IMR-90 (cell line): Measurements from ENCODE around the gene BPIFB1. TPM values are rescaled to one million over a fixed set of nuclear protein-coding genes. Genes with fewer than 3 reads are reported as not detected.

Experiments
- ATAC-seq: fragments of 200-7000 bp; cut with Tn5 transposase; 2 replicates; pipeline ENCODE4 v1.9.1; 2020; ENCODE audit warnings: low read depth, mild to moderate bottlenecking, moderate library complexity
- BruUV-seq: library from RNA; stranded (reverse); fragments of 400-500 nt; replicated peaks from 2 replicates; lab custom pipeline; 2021; lab: Mats Ljungman, UMichigan
- CTCF ChIA-PET: fragments of 300-600 bp; formaldehyde crosslinking; extraction: SDS; loops from one replicate; lab custom pipeline; 2021; ENCODE audit warnings: antibody characterized with exemption; lab: Yijun Ruan, JAX
- POLR2A ChIA-PET: fragments of 300-600 bp; sonication (Branson Sonifier 250); formaldehyde crosslinking; loops from one replicate; lab custom pipeline; 2022; ENCODE audit warnings: antibody characterized with exemption; ENCODE audit not compliant: unreplicated experiment; lab: Charles Lee
- DNase-seq: peaks from one replicate; pipeline ENCODE4 v3.0.0; 2013
- H2AFZ ChIP-seq: replicated peaks from 2 replicates; pipeline ENCODE3; 2013; ENCODE audit warnings: low read length, mild to moderate bottlenecking; ENCODE audit not compliant: poor library complexity
- H2AK5ac ChIP-seq: 2 replicates; pipeline ENCODE4 v1.6.1; 2013; ENCODE audit warnings: low read depth, low read length, inconsistent platforms
- H2AK9ac ChIP-seq: replicated peaks from 2 replicates; pipeline ENCODE3; 2013; ENCODE audit warnings: mild to moderate bottlenecking, low read depth, low read length, moderate library complexity; ENCODE audit not compliant: poor library complexity
- H2BK120ac ChIP-seq: 2 replicates; pipeline ENCODE4 v1.6.1; 2013; ENCODE audit warnings: low read depth, low read length, inconsistent platforms
- H2BK15ac ChIP-seq: 3 replicates; pipeline ENCODE4 v1.6.1; 2013; ENCODE audit warnings: low read depth, low read length, inconsistent platforms
- H2BK20ac ChIP-seq: 2 replicates; pipeline ENCODE4 v1.6.1; 2013; ENCODE audit warnings: low read depth, mild to moderate bottlenecking, inconsistent platforms, low read length, moderate library complexity
- H2BK5ac ChIP-seq: 2 replicates; pipeline ENCODE4 v1.6.1; 2013; ENCODE audit warnings: mild to moderate bottlenecking, low read depth, low read length, inconsistent platforms; ENCODE audit not compliant: poor library complexity, severe bottlenecking
- H3K14ac ChIP-seq: replicated peaks from 2 replicates; pipeline ENCODE4 v1.6.1; 2013; ENCODE audit warnings: low read depth, low read length, inconsistent platforms
- H3K18ac ChIP-seq: 2 replicates; pipeline ENCODE4 v1.6.1; 2013; ENCODE audit warnings: low read depth, low read length, control low read depth
- H3K23ac ChIP-seq: 2 replicates; pipeline ENCODE4 v1.6.1; 2013; ENCODE audit warnings: low read depth, low read length, inconsistent platforms
- H3K27ac ChIP-seq: 2 replicates; pipeline ENCODE4 v1.5.1; 2013; ENCODE audit warnings: mild to moderate bottlenecking, control low read depth, low read length; ENCODE audit not compliant: insufficient read depth
- H3K27me3 ChIP-seq: 2 replicates; pipeline ENCODE4 v1.6.1; 2013; ENCODE audit warnings: low read length; ENCODE audit not compliant: control insufficient read depth, insufficient read depth
- H3K36me3 ChIP-seq: 2 replicates; pipeline ENCODE4 v1.6.1; 2013; ENCODE audit warnings: low read length, mixed read lengths; ENCODE audit not compliant: control insufficient read depth, insufficient read depth
- H3K4ac ChIP-seq: 2 replicates; pipeline ENCODE4 v1.6.1; 2013; ENCODE audit warnings: low read depth, low read length, inconsistent platforms
- H3K4me1 ChIP-seq: 2 replicates; pipeline ENCODE4 v1.6.1; 2013; ENCODE audit warnings: low read length, mixed read lengths; ENCODE audit not compliant: control insufficient read depth, insufficient read depth
- H3K4me2 ChIP-seq: 2 replicates; pipeline ENCODE4 v1.6.1; 2013; ENCODE audit warnings: low read depth, mild to moderate bottlenecking, control low read depth, low read length, moderate library complexity
- H3K4me3 ChIP-seq: 2 replicates; pipeline ENCODE4 v1.5.1; 2013; ENCODE audit warnings: low read depth, mild to moderate bottlenecking, control low read depth, low read length, moderate library complexity; ENCODE audit not compliant: insufficient read depth
- H3K56ac ChIP-seq: 2 replicates; pipeline ENCODE4 v1.6.1; 2013; ENCODE audit warnings: low read length, inconsistent platforms; ENCODE audit not compliant: insufficient read depth; ENCODE audit errors: extremely low read depth
- H3K79me1 ChIP-seq, 2 experiments: 2 replicates each; pipeline ENCODE4 v1.6.1; 2013; ENCODE audit warnings: low read length in 2 of 2, inconsistent platforms in 1 of 2, low read depth in 1 of 2
- H3K9ac ChIP-seq: 2 replicates; pipeline ENCODE4 v1.6.1; 2013; ENCODE audit warnings: low read depth, low read length, control low read depth
- H3K9me1 ChIP-seq: 2 replicates; pipeline ENCODE4 v1.6.1; 2013; ENCODE audit warnings: low read length, inconsistent platforms; ENCODE audit not compliant: insufficient read depth
- H3K9me3 ChIP-seq: 2 replicates; pipeline ENCODE4 v1.6.1; 2013; ENCODE audit warnings: low read length; ENCODE audit not compliant: control insufficient read depth, insufficient read depth
- H4K20me1 ChIP-seq: 2 replicates; pipeline ENCODE4 v1.6.1; 2013; ENCODE audit warnings: low read length, inconsistent platforms; ENCODE audit not compliant: insufficient read depth
- H4K5ac ChIP-seq: 2 replicates; pipeline ENCODE4 v1.6.1; 2013; ENCODE audit warnings: mild to moderate bottlenecking, low read depth, low read length, control low read depth
- H4K8ac ChIP-seq, 2 experiments: 2 replicates each; pipeline ENCODE4 v1.6.1; 2013; ENCODE audit warnings: low read depth in 2 of 2, low read length in 2 of 2, control low read depth in 1 of 2, inconsistent platforms in 1 of 2
- H4K91ac ChIP-seq: 2 replicates; pipeline ENCODE4 v1.6.1; 2013; ENCODE audit warnings: low read depth, low read length, inconsistent platforms; ENCODE audit not compliant: insufficient read depth
- MAZ ChIP-seq: IDR thresholded peaks from 2 replicates; pipeline ENCODE4 v1.6.1; 2012; ENCODE audit warnings: low read depth, mild to moderate bottlenecking, low read length, improper control_type of control experiment, moderate library complexity, borderline replicate concordance
- POLR2A ChIP-seq: IDR thresholded peaks from 2 replicates; pipeline ENCODE4 v1.6.1; 2012; ENCODE audit warnings: mild to moderate bottlenecking, low read depth, low read length
- RAD21 ChIP-seq: IDR thresholded peaks from 2 replicates; pipeline ENCODE4 v1.6.1; 2012; ENCODE audit warnings: low read length, improper control_type of control experiment
- WGBS, 2 experiments: methylation state at CpG; one replicate each; pipeline versions ENCODE4 v1.1.5 to v1.1.7; 2013; ENCODE audit warnings: missing lambda C conversion rate in 2 of 2; ENCODE audit not compliant: insufficient read length in 1 of 2; ENCODE audit errors: extremely low coverage in 2 of 2; 5-methylcytosine and 5-hydroxymethylcytosine counted together
- dilution Hi-C: fragments of 300-500 bp; cut with HindIII; formaldehyde crosslinking; loops from one replicate; pipeline ENCODE4 v1.14.3; 2018; ENCODE audit warnings: low sequenced_read_pairs; ENCODE audit not compliant: unreplicated experiment
- in situ Hi-C: fragments of 300-500 bp; cut with MboI; formaldehyde crosslinking; loops from 3 replicates; pipeline ENCODE4 v1.14.3; 2019; ENCODE audit warnings: low sequenced_read_pairs, inconsistent platforms, mixed read lengths
- intact Hi-C: fragments of 100-400 bp; cut with micrococcal nuclease; formaldehyde crosslinking; loops from 2 replicates; pipeline ENCODE4 v1.10.0; 2022
- polyA plus RNA-seq, 3 experiments: library from polyadenylated mRNA; depleted of rRNA; stranded (reverse); fragments of >200 nt; gene quantifications; 2 replicates each; pipeline ENCODE4 v1.2.3, GENCODE V29; 2012; ENCODE audit warnings: low replicate concordance in 1 of 3
- total RNA-seq: library from RNA; depleted of rRNA; stranded (reverse); fragments of >200 nt; gene quantifications from 2 replicates; pipeline ENCODE4 v1.2.3, GENCODE V29; 2012

BPIFB1 gene
- total and polyA plus RNA-seq, 2 of the 4 experiments (the other 2 are of a cell fraction): not detected

DNA sequence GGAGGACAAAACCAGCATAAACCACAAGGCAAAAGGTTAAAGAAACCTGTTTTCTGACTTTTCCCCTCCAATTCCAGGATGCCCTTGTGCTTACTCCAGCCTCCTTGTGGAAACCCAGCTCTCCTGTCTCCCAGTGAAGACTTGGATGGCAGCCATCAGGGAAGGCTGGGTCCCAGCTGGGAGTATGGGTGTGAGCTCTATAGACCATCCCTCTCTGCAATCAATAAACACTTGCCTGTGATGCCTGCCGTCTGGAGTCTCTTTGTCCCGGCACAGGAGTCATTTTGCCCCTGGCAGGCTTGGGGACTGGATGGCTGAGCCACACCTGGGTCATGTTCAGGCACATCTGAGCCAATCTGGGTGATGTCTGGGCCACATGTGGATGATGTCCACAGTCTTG, 26.6 kb downstream of the BPIFB1 start:
- TF ChIP-seq MAZ (no peak), POLR2A (no peak), RAD21 (no peak)
- Histone ChIP-seq H4K8ac (no peak overlapping the region), H3K36me3 (no peaks in the 10 kb centered on the region), H2AK5ac (no peak overlapping the region), H3K79me1 (no peaks in the 10 kb centered on the region), H3K9ac (no peak overlapping the region), H2BK20ac (no peak overlapping the region), H2BK120ac (no peak overlapping the region), H3K18ac (no peak overlapping the region), H4K5ac (no peak overlapping the region), H4K91ac (no peak overlapping the region), H2BK5ac (no peak overlapping the region), H3K4me3 (no peak overlapping the region), H3K4me2 (no peak overlapping the region), H3K9me3 (0 out of 2 replicates have a peak, but pooled peaks cover 2% of the 10 kb centered on the region), H3K56ac (no peak overlapping the region), H2BK15ac (no peak overlapping the region), H3K4me1 (no peaks in the 10 kb centered on the region), H3K27me3 (peaks cover 14% of the 10 kb centered on the region; the same call in 1 of the 2 replicates), H2AFZ (no peak overlapping the region), H2AK9ac (peak overlapping the region; percentile 5), H4K20me1 (no peaks in the 10 kb centered on the region), H3K9me1 (no peaks in the 10 kb centered on the region), H3K23ac (no peak overlapping the region), H3K27ac (no peak overlapping the region), H3K14ac (no peak overlapping the region), H3K4ac (no peak overlapping the region)
- intact Hi-C loops (no loop called here), dilution Hi-C loops (no loop called here), in situ Hi-C loops (loop anchor here (10.0 kb wide), 1 partner anchor 395 kb away; no protein-coding TSS in a partner anchor)
- ATAC-seq (no peak), DNase-seq (no peak)
- POLR2A ChIA-PET: no interaction called here
- CTCF ChIA-PET: no interaction called here
- BruUV-seq: no TSS peak
- WGBS, 2 experiments: no CpG with 5 or more reads among the region's 2 CpGs
